Subcutaneous adipose tissue (tissue), 4 donors: ENCODE results near the gene NTN1. TPM values are rescaled to one million over a fixed set of nuclear protein-coding genes. Genes with fewer than 3 reads are reported as not detected.

Experiments used
- CTCF ChIP-seq: fragments of 450-650 bp; IDR thresholded peaks from one replicate; pipeline ENCODE4 v1.5.1; 2016; ENCODE audit warnings: low read depth, mild to moderate bottlenecking, control low read depth, antibody characterized with exemption, moderate library complexity
- total RNA-seq, 4 donors: library from RNA; depleted of rRNA; stranded (reverse); fragments of >200 nt; gene quantifications; one replicate each; pipeline ENCODE4 v1.1.0, GENCODE V29; 2016

The NTN1 gene
- total RNA-seq, 4 donors from 2014 or later: 0.85 to 7.9 (median 3.2) TPM

GRCh38 chr17:9261081-9262012 lies 240.0 kb downstream of the NTN1 start:
- TF ChIP-seq CTCF: no peak

DNA sequence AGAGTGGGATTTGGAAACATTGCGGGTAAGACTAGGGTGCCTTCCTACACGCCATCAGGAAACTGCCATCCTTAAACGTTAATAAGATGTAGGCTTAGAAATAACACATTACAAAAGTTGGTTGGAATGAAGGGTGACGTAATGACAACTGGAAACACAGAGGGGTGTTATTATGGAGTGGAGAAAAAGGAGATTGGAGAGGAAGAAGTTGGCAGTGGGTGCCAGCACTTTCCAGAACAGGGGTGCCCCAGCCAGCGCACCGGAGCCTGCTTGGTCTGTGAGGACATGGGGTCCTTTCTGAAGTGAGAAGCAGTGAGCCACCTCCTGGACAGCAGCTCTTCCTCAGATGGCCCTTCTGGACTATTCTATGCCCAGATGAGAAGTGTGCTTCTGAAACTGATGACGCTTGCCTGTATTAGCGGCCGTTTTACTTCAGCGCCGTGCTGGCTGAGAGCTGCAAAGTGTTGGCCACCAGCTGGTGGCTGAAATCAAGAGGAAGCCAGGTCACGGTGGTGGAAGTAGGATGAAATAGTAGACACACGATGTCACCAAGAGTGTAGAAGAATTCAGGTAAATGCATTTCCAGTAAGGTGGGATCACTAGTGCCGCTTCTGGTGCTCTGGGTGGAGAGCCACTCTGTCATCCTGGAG lies 244.8 kb downstream of the NTN1 start:
- no peak for TF ChIP-seq CTCF

- no peak for TF ChIP-seq CTCF
Measured at GRCh38 chr17:9266697-9267117, 245.4 kb downstream of the NTN1 start.

DNA sequence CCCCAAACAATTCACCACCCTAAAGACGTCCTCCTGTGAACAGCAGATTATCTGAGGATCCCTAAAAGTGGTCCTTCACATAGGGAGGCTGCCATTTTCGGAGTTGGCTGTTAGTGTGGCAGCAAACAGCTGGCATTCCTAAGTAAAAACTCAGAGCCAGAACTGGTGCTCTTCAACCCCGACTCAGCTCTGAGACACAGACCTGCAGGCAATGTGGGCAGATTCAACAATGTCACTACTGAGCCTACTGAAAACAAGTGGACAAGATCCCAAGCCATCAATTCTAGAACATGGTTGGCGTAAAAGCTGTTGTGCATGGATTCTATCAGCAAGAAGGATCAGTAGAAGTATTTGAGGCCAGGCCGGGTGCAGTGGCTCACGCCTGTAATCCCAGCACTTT lies 247.2 kb downstream of the NTN1 start:
- TF ChIP-seq CTCF: no peak

- TF ChIP-seq CTCF: no peak
Measured at GRCh38 chr17:9269350-9270035, 248.2 kb downstream of the NTN1 start.

DNA sequence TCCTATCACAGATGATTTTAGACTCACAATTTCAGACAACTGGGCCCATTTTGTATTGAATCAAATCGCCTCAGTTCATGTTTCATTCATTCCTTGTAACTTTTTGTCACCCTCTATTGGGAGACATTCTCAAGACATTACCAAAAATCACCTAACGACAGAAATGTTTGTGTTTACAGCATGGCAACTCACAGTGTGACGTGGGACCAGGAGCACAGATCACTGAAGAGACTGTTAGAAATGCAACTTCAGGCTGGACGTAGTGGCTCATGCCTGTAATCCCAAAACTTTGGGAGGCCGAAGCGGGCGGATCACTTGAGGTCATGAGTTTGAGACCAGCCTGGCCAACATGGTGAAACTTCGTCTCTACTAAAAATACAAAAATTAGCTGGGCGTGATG lies 249.6 kb downstream of the NTN1 start:
- no peak for TF ChIP-seq CTCF

GRCh38 chr17:9271989-9272388 lies 250.7 kb downstream of the NTN1 start:
- no peak for TF ChIP-seq CTCF
